Mesenteric fat pad (tissue), 1 donor: ENCODE measurements around the gene PDCL3. TPM values are rescaled to one million over a fixed set of nuclear protein-coding genes. Genes with fewer than 3 reads are reported as not detected.
A peak's percentile ranks its signal among the peaks of the same experiment; 100 is the strongest.

Source experiments
- DNase-seq: peaks from one replicate; pipeline ENCODE4 v3.0.0-alpha.2; 2020; ENCODE audit warnings: low spot score
- long read RNA-seq: library from polyadenylated mRNA; unstranded; transcript quantifications from one replicate; pipeline ENCODE4 v2.0.0, GENCODE V29; 2020
- total RNA-seq: library from RNA; stranded (reverse); fragmentation: NEBNext Ultra II Directional; extraction: Animal tissue kit (Norgen Biotek cat#: 25700); gene quantifications from one replicate; pipeline ENCODE4 v1.2.1, GENCODE V29; 2021
- donor health status: DM: yes; HTN: yes; CAD: no.

Gene PDCL3
- 21.6 TPM for total RNA-seq
- long read RNA-seq, transcript PDCL3-201 (6 exons, 1,337 nt) = major isoform, 48 of 56 reads
- long read RNA-seq, partial matches to known transcripts = 0 of 56 reads
- long read RNA-seq, other reads (novel, unspliced or antisense) = 8 of 56 reads

DNA sequence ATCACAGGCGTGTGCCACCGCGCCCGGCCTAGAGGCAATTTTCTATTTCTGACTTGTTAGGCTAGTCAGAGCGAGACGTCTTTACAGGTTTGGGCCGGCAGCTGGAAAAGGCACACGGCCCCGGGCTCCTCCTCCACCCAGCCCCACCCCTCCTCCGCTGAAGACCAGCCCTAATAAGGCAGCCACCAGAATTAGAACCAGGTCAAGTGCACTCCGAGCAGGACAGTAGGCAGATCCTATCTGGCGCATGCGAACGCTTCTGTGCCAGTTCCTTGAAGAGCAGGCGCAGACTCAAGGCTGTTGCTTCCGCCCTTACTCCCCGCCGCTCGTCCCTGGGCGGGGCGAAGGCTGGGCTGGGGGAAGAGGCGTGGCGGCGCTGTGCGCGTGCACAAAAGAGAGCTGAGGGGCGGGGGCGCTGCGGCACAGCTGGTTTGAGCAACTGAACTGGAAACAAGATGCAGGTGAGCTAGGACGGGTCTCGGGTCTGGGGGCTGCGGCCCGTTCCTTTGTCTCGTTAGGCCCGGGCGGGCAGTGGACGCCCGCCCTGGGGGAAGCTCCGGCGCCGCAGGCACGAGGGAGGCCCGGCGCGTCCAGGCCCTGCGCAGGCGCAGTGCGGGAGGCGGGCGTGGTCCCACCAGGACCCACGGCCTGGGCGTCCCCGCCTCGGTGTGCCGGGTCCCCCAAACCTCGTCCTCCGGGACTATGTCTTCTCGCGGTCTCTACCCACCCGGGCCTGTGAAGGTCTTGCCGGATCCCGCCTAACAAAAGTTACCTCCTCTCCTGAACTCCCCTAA is at the start of gene PDCL3:
Gene PDCL3 (plus strand): TSS at position 381 of the 794 bp plus-strand sequence. CDS start 75 bp downstream, at position 456.
- peak; percentile 97 for DNase-seq

DNA sequence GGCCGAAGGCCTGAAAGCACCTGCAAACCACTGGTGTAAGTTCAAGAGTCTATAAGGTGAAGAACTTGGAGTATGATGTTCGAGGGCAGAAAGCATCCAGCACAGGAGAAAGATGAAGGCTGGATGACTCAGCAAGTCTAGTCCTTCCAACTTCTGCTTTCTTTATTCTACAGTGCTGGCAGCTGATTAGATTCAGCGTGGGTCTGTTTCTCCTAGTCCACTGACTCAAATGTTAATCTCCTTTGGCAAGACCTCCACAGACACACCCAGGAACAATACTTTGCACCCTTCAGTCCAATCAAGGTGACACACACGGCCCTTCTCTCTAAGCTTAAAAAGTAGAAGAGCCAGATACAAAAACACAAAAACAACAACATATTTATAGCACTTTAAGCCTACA is 49.1 kb upstream of the PDCL3 start:
- DNase-seq = no peak

DNA sequence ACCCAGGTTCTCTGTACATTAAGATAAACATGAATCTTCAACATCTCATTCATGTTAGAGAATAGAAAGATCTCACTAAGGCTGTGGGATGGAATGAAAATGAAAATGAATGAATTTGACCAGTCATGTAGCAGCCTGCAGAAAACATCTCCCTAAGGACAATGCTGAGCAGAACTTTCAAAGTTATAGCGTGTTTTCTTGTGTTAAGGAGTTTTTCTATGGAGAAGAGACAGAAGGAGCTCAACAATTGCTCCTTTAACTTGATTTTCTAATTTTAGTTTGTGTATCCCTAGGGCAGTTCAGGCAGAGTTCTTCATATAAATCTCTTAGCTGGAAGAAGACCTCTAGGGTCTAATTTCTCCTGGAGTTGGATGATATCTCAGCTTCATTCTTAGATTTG is 45.2 kb upstream of the PDCL3 start:
- no peak for DNase-seq

DNA sequence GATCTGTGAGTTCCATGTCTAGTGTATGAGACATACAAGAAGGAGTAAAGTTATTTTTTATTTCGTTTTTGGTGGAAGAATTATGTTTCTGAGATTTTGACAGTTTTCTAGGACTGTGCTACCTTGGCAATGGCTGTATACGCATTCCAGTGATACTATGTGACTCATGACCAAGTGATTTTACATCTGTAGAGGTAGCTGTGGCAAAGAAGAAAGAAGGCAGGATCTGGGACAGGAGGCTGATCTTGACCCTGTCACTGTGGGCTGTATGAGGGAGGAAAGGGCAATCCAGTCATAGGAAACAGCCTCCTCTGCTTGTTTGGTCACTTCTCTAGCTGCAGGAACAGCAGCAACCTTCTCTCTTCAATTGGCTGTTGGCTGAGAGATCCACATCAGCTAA is 44.0 kb upstream of the PDCL3 start:
- no peak for DNase-seq

DNA sequence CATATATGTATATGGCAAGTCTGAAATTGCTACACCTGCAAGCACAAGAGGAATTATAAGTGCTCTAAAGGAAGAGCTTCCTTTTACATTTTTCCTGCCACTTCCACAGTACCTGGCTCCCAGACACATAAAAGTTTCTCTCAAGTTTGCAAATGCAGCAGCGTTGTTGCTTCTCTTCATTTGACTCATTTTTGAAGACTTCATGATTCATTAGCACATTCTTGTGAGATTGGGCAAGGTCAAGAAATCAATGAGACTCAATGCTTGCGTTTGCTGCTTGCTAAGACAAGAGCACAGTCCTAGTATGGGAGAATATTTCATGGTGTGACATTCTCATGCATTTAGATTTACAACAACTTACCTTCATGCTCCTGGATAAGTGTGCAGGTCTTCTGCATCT is 42.6 kb upstream of the PDCL3 start:
- no peak for DNase-seq

DNA sequence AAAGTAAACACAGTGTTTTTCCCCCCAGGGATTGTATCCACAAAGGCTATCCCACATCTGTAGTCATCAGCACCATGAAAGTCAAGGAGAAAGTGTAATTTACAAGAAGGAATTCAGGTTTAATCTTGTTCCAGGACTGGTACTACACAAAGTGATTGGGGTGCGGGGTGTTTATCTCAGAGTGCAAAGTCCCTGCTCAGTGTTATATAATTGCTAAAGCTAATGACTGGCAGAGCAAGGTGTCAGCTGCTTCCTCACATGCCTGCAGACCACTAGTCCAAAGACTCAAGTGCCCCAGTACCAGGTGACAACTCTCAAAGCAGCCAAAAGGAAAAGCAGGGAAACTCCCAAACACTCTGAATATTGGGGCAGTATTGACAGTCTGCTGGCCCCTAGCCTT is 40.4 kb upstream of the PDCL3 start:
- no peak for DNase-seq

DNA sequence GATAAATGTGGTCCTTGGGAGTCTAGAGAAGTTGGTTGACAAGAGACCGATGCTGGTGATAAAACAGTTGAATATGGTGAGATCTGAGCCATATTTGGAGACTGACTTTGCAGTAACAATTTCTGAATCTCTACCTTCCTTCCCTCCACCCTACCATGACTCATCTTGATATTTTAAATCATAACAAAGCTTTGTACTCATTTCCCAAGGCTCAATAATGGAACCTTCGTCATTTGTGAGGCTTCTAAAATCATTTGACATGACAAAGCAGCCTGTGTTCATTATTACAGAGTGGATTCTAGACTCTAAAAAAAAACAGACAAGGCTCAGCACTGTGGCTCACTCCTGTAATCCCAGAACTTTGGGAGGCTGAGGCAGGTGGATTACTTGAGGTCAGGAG is 38.5 kb upstream of the PDCL3 start:
- DNase-seq = no peak

DNA sequence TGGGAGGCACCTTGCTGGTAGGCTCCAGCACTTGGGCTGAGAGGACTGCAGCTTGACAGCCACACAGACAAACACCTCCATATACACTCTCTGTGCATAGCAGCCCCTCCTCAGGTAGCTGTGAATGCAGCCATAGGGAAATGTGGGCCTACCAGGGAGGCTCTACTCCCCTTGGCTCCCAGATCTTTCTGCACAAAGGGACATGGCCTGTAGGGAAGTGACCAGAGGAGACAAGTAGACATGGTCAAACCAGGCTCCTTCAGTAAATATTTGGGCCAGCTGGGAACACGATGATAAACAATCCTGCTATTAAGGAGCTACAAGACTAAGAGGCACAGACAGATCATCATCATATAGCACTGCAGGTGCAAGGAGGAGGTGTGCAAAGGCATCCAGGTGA is 35.9 kb upstream of the PDCL3 start:
- no peak for DNase-seq

DNA sequence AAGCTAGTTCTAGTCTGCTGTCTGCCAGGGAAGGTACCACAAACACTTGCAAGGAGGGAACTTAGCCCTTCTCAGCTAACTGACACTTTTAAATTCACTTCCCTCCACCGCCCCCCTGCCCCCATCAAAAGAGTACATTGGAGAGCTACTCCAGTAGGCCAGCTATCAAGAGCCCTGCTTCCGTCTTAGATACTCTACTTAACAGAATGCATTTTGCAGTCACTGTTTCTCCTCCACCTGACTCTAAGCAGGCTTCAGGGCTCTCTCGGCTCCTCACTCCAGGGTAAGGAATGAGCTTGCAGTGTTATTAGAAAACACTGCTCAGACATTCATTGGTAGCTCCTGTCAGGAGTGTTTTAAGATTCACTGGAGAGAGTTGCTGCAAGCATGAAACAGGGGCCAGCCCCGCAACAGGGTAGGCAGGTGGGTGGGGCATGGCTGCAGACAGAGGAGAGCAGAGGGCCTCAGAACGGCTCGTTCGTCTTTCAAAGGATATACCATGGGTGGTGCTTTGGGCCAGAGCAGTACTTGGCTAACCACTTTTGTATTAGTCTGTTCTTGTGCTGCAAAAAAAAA is 35.3 kb upstream of the PDCL3 start:
- DNase-seq = no peak

DNA sequence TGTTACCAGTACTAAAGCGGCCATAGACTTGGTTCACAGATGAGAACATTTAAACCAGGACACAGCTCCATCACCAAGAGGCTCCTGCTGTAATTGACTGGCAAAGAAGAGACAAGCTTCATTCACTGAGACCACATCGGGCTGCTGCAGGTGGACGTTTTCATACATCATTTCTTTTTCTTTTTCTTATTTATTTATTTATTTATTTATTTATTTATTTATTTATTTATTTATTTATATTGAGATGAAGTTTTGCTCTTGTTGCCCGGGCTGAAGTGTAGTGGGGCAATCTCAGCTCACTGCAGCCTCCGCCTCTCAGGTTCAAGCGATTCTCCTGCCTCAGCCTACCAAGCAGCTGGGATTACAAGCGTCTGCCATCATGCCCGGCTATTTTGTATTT is 33.6 kb upstream of the PDCL3 start:
- no peak for DNase-seq

DNA sequence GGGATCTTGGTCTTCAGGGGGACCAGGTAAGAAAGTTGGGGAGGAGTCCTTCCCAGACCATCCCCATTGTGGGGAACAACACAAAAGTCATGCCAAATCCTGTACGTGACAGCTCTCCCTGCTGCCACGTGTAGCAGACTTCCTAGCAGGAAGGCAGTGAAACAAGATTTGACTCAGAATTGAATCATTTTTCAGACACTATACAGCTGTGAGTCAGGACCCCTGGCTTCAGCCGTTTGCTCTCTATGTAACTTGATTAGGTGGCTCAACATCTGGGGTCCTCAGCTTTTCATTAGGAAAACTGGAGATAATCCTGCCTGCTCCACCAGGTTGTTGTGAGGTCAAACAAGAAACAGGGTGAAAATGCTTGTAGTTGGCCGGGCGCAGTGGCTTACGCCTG is 32.9 kb upstream of the PDCL3 start:
- no peak for DNase-seq

DNA sequence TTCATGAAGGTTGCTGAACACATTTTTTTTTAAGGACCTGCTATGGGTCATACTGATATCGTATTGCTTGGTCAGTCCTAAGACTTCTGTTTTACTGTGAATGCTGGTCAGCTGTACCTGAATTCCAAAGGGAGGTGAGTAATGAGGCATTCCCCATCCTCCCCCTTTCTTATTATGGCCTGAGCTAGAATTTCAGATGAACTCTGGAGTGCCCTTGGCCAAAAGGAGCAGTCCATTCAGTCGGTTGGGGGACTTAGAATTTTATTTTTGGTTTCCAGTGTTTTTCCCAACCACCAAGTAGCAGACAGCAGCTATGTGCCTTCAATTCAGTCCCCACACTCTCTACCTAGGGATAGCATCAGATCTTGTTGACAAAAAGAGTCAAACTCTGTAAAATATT is 26.9 kb upstream of the PDCL3 start:
- no peak for DNase-seq

DNA sequence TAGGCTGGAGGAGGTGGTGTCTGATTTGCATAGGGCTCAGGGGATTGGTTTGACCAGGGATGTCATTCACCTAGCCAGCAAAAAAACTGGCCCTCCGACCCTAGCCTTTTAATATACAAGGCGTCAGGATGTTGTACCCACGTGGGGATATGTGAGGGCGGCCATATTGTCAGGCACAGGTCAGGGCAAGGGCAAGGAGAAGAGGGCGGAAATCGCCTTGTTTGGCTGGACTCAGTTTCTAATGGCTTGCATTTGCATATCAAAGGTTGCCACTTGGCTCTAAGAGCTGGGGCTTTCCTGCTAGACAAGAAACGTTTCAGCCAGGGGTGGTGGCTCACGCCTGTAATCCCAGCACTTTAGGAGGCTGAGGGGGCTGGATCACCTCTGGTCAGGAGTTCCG is 24.9 kb upstream of the PDCL3 start:
- DNase-seq = no peak

DNA sequence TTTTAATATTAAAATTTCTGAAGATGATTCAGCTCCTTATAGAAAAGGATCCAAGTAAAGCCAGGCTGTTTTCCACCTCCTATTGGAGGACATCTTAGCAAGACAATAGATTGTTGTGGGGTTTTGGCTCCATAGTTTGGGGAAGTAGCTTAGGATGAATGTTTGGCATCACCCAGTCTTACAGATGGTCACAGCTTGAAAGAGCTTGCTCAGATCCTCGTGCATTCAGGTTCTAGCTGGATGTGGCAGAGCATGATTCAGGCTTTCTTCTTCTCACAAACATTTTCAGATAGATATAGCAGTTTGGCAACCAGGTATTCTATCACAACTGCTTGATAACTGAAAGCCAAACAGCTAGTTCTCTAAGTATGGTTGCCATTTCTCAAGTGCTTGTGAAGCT is 23.6 kb upstream of the PDCL3 start:
- no peak for DNase-seq

DNA sequence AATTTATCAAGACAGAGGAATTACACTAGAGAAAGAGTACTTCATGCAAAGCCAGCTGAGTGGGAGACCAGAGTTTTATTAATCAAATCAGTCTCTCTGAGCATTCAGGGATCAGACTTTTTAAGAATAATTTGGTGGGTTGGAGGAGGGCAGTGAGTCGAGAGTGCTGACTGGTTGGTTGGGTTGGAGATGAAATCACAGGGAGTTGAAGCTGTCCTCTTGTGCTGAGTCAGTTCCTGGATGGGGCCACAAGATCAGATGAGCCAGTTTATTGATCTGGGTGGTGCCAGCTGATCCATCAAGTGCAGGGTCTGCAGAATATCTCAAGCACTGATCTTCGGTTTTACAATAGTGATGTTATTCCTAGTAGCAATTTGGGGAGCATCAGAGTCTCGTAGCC is 21.4 kb upstream of the PDCL3 start:
- no peak for DNase-seq

DNA sequence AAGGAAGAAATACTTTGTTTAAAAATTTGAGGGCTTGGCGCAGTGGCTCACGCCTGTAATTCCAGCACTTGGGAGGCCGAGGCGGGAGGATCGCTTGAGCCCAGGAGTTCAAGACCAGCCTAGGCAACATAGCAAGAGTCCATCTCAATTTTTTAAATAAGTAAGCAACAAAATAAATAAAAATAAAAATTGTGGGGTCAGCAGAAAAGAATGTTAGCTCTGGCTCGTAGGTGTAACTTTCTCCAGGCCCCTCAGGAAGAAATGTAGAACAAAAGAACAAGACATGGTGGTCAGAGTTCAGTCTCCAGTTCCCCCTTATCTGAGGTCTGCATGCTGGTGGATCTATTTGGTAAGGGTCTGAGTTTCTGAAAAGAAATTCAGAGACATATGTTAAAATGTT is 20.4 kb upstream of the PDCL3 start:
- no peak for DNase-seq

DNA sequence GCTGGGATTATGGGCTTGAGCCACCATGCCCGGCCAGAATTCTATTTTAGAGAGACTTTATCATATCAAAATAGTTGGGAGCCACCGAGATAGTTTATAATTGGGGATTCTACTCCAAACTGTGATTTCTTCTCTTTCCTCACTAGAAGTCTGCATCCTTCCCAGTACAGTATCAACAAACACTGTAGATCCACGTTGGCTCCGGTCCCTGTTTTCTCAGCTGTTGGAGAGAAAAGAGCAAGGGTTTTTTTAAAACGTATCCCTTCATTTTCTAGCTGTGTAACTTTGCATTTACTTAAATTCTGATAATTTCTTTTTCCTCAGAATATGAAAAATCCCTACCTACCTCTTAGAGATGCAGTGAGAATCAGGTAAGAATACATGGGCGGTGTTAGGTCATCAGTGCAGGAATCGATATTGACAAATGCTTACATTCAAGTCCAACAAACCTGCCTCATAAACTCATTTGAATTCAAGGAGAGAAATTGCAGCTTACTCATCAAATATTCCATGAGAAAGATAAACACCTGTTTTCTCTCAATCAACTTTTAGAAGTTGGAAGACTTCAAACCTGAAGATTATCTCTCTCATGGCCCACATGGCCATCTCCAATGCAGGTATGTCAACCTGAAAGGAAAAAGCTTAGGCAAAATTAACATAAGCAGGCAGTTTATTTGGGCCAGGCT is 17.7 kb upstream of the PDCL3 start:
- no peak for DNase-seq

DNA sequence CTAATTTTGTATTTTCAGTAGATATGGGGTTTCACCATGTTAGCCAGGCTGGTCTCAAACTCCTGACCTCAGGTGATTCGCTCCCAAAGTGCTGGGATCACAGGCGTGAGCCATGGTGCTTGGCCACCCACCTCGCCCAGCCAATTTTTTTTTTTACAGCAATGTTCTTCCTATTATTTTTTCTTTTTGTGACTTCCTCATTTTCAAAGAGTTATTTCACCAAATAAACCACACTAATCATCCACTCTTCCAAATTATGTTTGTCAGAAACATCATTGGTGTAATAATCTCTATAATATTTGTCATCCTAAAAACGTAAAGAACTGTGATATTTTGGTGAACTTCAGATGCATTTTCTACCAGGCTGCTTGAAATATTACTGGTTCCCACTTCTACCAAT is 16.3 kb upstream of the PDCL3 start:
- no peak for DNase-seq

DNA sequence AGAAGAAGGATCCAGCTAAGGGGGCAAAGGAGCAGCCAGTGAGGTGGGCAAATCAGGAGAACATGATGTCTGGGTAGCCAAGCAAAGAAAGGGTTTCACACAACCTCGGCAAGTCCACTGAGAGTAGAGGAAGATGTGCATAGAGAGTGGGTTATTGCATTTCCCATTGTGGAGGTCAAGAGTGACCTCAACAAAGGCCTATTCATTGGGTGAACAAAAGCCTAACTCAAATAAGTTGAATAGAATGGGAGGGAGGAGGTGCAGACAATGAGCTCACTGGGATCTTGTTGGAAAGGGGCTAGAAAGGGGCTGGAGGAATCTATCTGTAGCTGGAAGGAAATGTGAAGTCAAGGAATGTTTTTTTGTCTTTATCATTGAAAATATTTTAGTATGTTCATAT is 14.0 kb upstream of the PDCL3 start:
- no peak for DNase-seq

DNA sequence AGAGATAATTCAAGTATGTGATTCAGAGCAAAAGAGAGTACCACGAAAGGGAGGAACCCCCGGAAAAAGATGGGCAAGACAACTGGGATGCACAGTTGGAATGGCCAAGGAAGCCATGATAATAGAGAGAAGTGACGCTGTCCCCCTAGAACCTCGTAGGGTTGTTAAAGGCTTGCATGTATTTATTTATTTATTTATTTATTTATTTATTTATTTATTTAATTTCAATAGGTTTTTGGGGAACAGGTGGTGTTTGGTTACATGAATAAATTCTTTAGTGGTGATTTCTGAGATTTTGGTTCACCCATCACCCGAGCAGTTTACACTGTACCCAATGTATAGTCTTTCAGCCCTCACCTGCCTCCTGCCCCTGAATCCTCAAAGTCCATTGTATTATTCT is 11.5 kb upstream of the PDCL3 start:
- DNase-seq = no peak

DNA sequence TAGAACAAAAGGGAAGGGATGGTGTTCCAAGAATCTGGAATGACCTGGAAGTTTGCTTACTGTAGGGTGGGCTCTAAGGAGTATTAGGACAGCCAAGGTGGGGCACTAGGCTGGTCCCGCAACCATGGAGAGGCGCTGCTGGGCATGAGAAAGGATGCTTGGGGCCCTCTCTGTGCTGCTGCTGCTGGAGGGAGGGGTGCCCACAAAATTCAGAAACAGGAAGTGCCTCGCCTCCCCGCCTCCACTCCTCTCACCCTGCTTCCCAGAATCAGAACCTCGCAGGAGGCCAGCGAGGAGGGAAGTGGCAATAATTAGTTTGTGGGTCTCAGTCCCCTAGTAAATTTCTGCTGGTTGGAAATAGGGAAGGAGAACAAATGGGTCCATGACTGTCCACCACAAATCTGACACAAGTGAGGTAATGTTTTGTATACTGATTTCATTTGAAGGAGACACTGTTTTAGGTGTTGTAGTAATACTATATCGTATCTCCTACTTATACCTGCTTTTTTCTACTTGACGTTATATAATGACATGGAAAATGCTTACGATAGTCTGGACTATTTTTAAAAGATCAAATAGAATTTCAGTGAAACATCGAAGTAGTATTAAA is 7.9 kb upstream of the PDCL3 start:
- DNase-seq = no peak

DNA sequence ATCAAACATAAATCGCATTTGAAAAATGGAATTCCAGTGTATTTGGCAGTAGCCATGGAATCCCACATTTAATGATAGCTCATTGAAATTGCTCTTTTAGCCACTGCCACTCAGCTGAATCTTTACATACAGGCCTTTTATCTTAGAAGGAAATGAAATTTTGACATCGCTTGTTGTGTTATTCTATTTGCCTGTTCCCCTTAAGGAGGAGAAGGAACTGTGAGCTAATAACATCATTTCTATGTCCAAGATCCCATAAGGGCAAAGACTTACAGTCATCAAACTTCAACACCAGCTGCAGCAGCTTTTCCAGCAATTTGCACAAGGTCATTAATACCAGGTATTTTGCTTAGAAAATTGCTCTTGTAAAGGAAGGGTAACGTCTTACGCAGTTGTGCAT is 6.0 kb upstream of the PDCL3 start:
- no peak for DNase-seq
